GM19452 (cell line): ENCODE measurements around the gene PTOV1.

Experiments used
- ATAC-seq: cut with Tn5 transposase; IDR thresholded peaks from one replicate; pipeline ENCODE4 v1.9.1; 2021; ENCODE audit not compliant: unreplicated experiment

The PTOV1 gene

DNA sequence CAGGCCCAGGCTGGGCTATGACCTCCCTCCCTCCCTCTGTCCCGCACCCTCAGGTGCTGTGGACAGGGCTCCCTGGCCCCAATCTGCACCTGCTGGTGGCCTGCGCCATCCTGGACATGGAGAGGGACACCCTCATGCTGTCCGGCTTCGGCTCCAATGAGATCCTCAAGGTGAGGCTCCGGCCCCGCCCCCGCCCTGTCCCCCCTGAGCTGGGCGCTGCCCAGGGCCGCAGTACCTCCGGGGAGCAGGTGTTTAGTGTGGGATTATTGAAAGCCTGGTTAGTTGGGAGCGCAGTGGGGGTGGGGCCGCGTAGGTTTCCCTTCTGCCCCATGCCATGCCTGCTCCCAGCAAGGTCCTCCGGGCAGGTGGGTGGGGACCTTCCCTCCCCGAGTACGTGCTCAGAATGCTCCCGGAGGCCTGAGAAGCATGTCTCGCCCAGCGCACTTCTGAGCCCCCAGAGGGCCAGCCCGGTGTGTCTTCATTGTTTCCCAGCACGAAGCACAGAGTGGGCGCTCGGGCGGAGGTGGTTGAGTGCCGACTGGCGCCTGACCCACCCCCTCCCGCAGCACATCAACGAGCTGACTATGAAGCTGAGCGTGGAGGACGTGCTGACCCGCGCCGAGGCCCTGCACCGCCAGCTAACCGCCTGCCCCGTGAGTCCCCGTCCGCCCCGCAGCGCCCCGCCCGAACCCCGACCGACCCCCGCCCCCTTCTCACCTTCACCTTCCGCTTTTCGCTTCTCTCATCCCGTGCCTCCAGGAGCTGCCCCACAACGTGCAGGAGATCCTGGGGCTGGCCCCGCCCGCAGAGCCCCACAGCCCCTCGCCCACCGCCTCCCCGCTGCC is 36.9 kb downstream of the PTOV1 start:
- ATAC-seq: no peak

DNA sequence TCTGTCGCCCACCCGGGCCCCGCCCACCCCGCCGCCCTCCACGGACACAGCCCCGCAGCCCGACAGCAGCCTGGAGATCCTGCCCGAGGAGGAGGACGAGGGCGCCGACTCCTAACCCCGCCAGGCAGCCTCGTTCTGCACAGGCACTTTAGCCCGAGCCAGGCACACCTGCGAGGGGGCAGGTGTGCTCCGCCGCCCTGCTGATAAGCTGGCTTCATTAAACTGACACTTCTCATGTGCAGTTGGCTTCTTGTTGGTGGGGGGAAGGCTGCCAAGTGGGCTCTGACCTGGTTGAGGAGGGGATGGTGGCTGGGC is 37.5 kb downstream of the PTOV1 start:
- ATAC-seq: no peak

DNA sequence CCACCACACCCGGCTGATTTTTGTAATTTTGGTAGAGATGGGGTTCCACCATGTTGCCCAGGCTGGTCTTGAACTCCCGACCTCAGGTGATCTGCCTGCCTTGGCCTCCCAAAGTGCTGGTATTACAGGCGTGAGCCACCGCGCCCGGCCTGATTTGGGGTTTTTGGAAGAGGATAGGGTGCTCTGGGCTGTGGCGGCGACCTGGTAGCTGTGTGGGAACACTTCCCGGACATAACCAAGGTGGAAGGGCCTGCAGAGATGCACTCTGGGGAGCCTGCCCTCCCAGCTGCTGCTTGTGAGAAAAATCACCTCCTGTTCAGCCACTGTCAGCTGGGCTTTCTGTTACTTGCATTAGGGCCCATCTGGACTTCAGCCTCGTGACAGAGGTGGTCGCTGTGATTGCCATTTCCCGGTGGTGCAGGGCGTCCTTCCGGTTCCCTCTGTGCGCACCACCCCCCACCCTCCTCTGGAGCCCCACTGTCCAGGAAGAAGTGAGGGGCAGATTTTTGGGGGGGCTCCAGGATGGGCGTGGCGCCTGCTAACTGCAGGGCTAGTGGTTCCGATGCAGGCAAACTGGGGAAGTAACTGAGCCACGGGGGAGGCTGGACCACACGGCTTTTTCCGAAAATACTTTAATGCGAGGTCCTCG is 38.2 kb downstream of the PTOV1 start:
- ATAC-seq: no peak

DNA sequence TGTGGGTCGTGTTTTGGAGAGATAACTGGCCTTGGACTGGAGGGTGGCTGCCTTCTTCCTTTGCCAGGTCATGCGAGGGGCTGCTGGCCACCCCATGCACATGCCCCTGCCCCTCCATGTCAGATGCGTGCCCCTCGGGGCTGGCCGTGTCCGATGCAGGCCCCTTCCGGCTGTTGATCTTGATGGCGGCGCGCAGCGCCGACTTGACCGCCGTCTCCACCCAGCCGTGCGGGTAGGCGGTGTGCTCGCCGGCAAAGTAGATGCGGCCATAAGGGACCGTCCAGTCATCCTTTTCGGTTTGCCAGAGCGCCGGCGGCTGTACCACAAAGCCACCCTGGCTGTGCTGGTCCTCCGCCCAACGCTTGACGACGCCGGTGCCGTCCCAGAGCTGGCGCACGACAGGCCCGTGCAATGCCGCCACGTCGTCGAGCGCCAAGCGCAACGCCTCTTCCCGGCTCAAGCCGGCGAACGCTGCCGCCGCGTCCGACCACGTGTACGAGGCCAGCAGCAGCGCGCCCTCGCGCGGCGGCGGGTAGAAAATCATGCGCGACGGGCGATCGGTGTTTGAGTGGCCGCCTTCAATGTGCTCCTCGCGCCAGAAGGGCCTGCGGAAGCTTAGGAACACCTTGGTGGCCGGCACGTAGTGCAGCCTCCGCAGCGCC is 38.9 kb downstream of the PTOV1 start:
- no peak for ATAC-seq

DNA sequence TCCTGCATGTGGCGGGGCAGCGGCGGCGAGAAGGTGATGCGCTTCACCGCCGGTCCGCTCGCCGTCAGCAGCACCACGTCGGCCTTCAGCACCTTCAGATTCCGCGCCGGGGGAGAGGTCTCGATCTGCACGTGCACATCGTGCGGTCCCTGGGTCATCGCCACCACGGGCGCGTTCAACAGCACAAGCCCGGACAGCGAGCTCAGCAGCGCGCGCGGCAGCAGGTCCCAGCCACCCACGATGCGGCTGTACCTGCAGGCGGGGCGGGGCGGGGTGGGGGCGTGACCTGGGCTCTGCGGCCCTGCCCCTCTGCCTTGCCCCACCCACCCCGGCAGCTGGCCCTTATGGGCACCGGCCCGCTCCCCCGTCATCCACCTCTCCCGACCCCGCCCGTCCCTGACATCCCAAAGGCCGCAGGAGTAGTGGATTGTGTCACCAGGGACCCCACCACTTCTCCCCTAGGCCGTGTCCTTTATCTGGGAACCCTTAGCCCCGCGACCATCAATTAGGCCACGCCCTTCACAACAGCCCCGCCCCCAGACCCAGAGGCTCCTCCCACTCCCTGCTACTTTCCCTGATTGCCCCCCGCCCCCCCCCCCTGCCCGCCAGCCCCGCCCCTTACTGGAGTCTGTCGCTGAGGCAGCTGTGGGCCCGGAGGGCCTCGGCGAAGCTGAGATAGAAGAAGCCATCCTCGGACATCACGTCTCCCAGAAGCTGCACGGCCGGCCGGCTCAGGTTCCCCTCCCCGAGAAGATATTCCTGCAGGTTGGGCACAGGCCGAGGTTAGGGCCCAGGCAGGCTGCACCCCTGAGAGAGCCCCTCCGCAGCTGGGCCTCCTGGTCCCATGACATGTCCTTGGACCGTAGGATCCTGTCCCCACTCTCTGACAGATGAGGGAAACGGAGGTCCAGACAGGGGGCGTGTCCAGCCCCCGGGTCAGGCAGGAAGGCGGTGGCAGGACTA is 39.7 kb downstream of the PTOV1 start:
- ATAC-seq: no peak

DNA sequence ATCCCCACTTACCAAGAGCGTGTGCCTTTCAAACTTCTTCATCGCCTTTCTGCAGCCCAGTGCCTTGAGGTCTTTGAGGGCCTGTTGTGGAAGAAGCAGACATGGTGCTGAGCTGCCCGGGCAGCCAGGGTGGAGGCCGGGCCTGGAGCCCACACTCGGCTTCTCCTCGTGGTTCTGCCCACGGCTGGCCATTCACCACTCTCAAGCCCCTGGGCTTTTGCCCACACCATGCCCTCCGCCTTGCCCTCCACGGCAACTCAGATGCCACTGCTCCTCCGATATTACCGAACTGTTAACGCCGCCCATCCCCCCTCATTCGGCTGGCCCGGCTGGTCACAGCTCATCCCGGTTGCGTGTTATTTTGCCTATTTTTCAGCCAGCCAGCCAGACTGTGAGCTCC is 40.4 kb downstream of the PTOV1 start:
- ATAC-seq: no peak

DNA sequence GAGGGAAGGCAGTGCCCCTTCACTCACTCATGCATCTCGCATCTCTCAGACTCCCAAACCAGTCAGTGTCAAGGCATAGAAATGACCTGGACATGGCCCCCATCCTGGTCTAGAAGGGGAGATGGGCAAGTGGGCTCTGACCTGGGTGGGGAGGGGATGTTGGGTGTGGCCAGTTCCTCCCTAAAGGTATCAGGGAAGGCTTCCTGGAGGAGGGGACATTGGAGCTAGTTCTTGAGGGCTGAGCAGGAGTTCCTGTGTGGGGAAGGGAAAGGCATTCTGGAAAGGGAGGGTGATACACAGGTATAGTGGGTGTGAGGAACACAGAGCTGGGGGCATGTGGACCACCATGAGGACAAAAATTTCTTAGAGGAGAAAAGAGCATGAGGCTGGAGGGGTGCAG is 41.8 kb downstream of the PTOV1 start:
- no peak for ATAC-seq

DNA sequence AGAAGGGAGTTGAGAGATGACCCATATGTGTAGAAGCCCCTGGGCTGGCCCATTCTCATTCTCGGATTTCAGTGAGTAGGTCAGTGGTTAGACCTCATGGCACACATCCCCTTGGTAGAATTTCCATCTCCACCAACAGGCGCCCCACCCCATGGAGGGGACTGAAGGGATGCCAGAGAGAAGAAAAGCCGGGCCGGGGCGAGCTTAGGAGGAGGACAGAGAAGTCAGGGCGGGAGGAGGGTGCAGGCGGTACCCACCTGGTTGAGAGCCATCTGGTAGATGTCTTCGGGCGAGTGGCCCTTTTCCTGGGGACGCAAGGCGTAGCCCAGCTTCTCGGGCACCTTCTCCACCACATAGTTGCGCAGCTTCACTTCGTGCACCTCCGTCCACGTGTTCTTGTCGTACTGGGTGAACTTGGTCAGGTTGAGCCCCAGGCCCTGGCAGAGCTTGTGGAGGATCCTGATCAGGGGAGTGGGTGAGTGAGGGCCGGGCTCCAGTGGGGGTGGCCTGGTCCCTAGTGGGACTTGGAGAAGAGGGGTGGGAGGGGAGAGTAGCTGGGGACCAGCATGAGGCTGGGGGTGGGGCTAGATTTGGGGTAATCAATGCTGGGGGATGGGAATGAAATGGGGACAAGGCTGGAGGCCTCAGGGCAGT is 43.2 kb downstream of the PTOV1 start:
- no peak for ATAC-seq

DNA sequence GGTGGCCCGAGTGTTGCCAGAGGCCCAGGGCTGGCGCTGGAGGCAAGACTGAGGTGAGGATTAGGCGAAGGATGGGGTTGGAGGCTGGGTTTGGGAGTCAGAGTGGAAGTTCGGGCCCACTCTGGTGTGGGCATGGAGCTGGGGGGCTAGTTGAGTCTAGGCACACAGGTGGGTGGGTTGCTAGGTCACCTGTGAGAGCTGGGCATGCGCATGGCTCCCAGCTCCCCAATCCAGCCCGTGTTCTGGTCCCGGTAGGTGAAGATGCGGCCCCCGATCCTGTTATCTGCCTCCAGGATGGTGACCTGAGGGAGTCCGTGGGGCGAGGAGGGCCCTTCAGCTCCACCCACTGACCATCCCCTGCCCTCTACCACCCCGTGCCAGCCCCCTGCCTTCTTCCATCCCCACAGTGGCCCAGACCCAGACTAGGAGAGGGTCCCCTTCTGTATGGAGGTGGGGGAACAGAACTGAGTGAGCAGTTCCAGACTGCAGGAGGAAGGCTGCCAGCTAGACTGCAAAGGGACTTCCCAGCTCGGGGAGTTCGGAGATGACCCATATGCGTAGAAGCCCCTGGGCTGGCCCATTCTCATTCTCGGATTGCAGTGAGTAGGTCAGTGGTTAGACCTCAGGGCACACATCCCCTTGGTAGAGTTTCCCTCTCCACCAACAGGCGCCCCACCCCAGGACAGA is 44.1 kb downstream of the PTOV1 start:
- ATAC-seq: no peak

DNA sequence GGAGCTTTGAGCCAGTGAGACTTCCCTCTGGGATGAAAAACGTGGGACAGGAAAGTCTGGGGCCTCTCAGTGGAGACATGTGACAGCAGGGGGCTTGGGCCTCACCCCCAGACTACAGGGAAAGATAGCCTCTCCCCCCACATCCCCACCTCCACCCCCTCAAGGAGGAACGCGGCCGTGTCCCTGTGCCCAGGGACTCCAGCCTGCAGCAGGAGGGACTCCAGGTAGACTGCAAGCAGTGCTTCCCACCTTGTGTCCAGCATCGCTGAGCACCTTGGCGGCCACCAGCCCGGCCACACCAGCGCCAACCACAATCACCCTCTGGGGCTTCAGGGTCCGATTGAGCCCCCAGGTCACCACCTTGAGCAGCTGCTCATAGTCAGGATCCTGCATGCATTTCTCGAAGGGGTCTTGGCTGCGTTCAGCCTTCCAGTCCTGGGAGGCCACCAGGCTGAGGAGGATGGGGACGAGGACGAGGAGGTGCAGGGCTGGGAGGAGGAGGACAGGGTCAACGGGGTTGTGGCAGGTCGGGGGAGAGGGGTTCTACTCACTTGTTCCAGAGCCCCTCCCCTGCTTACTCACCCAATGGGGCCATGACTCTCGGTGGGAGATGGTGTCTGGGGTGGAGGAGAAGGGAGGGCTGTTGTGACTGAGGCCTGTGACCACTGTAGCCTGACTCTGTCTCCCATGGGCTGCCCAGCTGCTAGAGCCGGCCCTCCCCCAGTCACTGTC is 44.8 kb downstream of the PTOV1 start:
- no peak for ATAC-seq

DNA sequence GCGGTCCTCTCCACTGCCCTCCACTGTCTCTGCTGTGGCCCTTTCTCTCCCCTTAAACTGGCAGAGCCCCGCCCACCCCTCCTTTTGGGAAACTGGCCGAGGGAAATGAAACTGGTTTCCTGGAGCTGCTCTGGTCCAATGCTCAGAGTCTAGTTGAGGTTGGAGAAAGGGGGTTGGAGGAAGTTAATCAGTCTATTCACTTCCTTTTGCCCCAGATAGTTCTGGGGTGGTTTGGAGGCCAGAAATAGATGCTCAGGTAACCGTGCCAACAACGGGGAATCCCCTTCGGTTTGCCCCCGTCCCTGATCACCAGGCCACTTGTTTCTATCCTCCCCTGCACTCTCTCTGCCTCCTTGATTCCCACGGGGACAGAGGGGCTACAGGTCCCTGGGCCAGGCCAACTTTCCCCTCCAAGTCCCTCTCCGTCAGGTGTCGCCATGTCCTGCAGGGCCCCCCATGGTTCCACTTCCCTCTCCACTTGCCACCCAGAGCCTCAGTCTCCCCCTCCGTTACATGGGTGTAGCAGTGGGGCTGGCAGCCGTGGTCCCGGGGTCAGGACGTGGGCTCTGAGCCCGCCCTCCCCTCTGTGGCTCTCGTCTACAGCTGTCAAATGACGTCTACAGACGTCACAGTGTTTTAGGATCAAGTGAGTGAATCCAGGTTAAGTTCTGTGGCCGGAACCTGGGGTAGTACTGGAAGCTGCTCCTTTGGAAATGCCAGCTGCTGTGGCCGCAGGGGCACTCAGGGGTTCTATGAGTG is 46.1 kb downstream of the PTOV1 start, which contains the start of gene IL4I1:
TSS of gene IL4I1 (minus strand) at position 25 of the 759 bp plus-strand sequence. CDS start 727 bp downstream, outside the sequence.
- peak; percentile 42 for ATAC-seq

DNA sequence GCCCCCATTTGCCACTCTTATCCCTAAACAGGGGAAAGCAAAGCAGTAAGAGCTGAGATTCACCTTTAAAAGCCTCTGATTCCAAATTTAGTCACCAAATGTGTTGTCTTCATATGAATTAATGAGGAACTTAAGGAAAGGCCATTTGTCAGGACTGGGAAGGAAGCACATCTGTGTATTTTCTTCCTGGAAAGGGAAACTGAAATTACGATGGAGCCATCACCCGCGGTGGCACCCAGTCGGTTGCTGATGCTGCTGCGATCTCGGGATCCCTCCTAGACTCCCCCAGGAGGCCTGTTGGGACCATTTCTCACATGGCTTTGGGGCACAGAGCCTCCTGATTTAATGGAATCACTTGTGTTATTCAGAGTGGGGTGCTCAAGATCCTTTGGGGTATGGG is 53.2 kb downstream of the PTOV1 start:
- ATAC-seq: no peak

DNA sequence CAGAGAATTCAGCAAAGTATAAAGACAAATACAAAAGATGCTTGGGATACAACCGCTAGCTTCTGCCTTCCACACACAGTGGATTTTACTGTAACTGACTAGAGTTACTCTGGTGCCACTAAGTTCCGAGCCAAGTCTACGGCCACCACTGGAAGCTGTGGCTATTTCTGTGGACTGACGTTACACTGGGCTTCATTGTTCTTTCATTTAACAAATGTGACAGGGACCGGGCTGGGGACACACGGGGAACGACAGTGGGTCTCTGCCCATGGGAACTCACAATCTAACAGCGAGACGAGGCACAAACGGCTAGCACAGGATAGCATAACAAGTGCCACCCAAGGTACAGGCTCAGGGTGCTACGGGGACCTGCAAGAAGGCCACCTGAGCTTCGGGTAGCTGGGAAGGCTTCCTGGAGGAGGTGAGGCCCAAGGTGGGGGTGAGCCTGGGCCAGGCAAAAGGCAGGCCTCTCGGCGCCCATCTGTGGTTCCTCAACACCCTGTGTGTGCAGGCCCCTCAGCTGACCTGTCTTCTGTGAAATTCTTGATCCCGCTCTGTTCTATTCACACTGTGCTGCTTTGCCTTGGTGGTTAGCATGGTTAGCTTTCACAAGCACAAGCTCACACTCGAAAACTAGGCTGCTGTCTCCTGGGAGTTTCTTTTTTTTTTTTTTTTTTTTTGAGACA is 56.1 kb downstream of the PTOV1 start:
- no peak for ATAC-seq

DNA sequence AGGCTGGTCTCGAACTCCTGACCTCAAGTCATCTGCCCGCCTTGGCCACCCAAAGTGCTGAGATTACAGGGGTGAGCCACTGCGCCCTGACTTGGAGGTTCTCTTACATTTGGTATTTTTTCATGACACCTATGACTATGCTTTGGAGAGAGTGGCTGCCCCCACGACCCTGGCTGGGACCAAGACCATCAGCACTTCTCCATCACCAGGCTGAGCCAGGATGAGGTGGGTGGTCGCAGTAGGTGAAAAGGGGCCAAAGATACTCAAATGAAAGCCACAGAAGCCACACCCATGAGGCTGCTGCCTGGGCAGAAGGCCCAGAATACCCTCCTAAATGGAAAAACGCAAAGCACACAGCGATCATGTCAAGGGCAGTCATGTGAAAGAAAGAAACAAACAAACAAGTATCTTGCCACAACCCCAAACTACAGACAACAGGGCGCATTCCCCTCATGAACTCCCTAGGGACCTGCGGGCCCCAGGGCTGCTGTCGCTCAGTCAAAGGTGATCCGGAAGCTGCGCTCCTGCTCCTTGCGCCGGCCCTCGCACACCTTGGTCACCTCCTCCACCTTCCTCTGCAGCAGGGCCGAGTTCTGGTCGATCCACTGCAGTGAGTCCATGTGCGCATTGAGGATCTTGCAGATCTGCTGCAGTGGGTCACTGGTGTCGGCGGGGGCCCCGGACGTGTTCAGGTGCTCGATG is 56.9 kb downstream of the PTOV1 start:
- ATAC-seq: no peak

DNA sequence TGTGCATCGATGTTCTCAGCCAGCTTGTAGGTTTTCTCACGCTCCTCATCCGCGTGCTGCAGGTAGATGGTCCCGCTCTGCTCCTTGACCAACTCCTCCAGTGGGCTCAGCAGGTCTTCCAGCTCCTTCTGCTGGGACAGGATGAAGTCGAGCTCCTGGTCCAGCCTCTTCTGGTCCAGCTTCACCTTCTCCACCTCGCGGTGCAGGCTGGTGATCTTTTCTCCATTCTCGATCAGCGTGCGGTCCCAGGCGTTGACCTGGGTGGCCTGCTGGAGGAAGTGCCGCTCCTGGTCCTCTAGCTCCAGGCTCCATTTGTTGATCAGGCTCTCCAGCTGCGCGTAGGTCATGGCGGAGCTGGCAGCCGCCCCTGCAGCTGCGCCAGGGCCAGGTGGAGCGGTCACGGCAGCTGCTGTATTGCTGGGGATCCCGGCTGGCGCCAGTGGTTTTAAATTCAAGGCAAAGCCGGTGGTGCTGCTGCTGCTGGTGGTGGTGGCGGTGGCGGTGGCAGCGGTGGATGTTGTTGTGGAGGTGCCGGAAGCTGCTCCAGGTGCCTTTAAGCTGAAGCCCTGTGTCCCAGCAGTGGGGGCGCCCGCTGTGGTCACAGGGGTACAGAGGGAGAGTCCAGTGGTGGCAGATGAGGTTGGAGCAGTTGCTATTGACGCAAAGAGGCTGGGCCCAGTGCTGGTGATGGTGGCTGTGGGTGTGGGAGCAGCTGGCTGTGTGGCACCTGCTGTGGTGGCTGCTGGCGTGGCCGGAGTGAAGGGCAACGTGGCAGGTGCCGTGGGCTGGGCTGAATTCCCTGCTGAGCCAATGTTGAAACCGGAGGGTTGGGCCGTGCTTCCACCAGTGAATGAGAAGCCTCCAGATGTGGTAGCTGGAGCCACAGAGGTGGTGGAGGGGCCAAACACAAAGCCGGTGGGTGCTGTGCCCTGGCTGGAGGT is 57.8 kb downstream of the PTOV1 start:
- no peak for ATAC-seq

DNA sequence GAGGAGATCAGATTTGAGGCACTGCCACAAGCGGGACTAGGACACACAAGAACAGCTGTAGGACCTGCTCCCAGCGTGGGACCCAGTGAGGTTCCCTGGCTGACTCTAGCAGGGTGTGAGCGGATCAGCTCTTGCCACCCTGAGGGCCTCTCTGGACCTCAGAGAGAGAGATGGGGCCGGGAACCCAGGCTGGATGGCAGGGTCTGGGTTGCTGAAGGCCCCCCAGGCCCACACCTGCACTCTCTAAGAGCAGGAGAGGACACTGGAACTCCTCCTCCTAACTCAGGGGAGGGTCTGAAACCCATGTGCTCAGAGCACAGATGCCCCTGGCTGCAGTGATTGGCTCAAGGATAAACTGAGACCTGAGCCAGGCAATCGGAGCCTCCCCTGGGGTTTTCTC is 59.2 kb downstream of the PTOV1 start:
- ATAC-seq: no peak
